ENCODE results near the gene ZDHHC8. TPM values are rescaled to one million over a fixed set of nuclear protein-coding genes. Genes with fewer than 3 reads are reported as not detected.

ZDHHC8 gene
- polyA plus RNA-seq, 1 donor (not counting 4 experiments of a cell fraction or from before 2014, with no cell fraction given) = 16.0 TPM

- H3K27me3 ChIP-seq (ENCODE audit: control insufficient read depth, extremely low read depth, insufficient read depth, low read length) = no peaks in the 10 kb centered on the region
- no peak for TF ChIP-seq EZH2 (IDR thresholded peaks at IDR 0.05; ENCODE audit: low read length)
- TF ChIP-seq CTCF (optimal IDR thresholded peaks at IDR 0.05 in 1 of 3, IDR thresholded peaks at IDR 0.05 in 1 of 3, conservative IDR thresholded peaks at IDR 0.05 in 1 of 3; ENCODE audit: extremely low read depth in 1 of 3, insufficient read depth in 2 of 3, low read length in 3 of 3) = no peak
- FAIRE-seq (no peak), DNase-seq (ENCODE audit: low read depth, low spot score) (no peak)
- H3K9me3 ChIP-seq (ENCODE audit: control insufficient read depth, low read depth, low read length) = no peaks in the 10 kb centered on the region
- no peaks in the 10 kb centered on the region for H3K9me1 ChIP-seq (ENCODE audit: control insufficient read depth, extremely low read depth, insufficient read depth, low read length)
- no peak overlapping the region for H3K4me3 ChIP-seq (ENCODE audit: control insufficient read depth in 2 of 3, extremely low read depth in 1 of 3, insufficient read depth in 2 of 3, low read depth in 1 of 3, low read length in 3 of 3)
- peaks cover 69% of the 10 kb centered on the region for H3K79me2 ChIP-seq (ENCODE audit: control insufficient read depth, insufficient read depth, low read length)
- H3K4me2 ChIP-seq (ENCODE audit: control insufficient read depth, extremely low read depth, insufficient read depth, low read depth, low read length) = no peak overlapping the region
- dilution Hi-C loops (cut with MboI; ENCODE audit: extremely low pct_ligation_motif_present, low sequenced_read_pairs) = no loop called here
- H3K4me1 ChIP-seq (ENCODE audit: control insufficient read depth, extremely low read depth, insufficient read depth, low read length) = peaks cover 15% of the 10 kb centered on the region
- H3K27ac ChIP-seq (ENCODE audit: control insufficient read depth, insufficient read depth, low read length) = no peak overlapping the region
- H4K20me1 ChIP-seq (ENCODE audit: control insufficient read depth, extremely low read depth, insufficient read depth, low read length) = peaks cover 31% of the 10 kb centered on the region
- H3K9ac ChIP-seq (ENCODE audit: control insufficient read depth, extremely low read depth, insufficient read depth, low read length) = no peak overlapping the region
- peaks cover 9 to 19% of the 10 kb centered on the region in 2 experiments for H3K36me3 ChIP-seq (ENCODE audit: control insufficient read depth in 2 of 2, extremely low read depth in 1 of 2, insufficient read depth in 2 of 2, low read length in 2 of 2)
- H2AFZ ChIP-seq (ENCODE audit: control insufficient read depth, low read length) = no peak overlapping the region
Measured at GRCh38 chr22:20136603-20136873, 4.9 kb downstream of the ZDHHC8 start.

GRCh38 chr22:20137113-20137512 lies 5.5 kb downstream of the ZDHHC8 start:
- Histone ChIP-seq H3K4me1 (ENCODE audit: control insufficient read depth, extremely low read depth, insufficient read depth, low read length) (peaks cover 15% of the 10 kb centered on the region), H3K9me1 (ENCODE audit: control insufficient read depth, extremely low read depth, insufficient read depth, low read length) (no peaks in the 10 kb centered on the region), H3K9ac (ENCODE audit: control insufficient read depth, extremely low read depth, insufficient read depth, low read length) (no peak overlapping the region), H3K36me3 (ENCODE audit: control insufficient read depth in 2 of 2, extremely low read depth in 1 of 2, insufficient read depth in 2 of 2, low read length in 2 of 2) (peaks cover 9 to 23% of the 10 kb centered on the region in 2 experiments), H2AFZ (ENCODE audit: control insufficient read depth, low read length) (no peak overlapping the region), H3K79me2 (ENCODE audit: control insufficient read depth, insufficient read depth, low read length) (peaks cover 68% of the 10 kb centered on the region), H3K9me3 (ENCODE audit: control insufficient read depth, low read depth, low read length) (no peaks in the 10 kb centered on the region), H4K20me1 (ENCODE audit: control insufficient read depth, extremely low read depth, insufficient read depth, low read length) (peaks cover 31% of the 10 kb centered on the region), H3K4me3 (ENCODE audit: control insufficient read depth in 2 of 3, extremely low read depth in 1 of 3, insufficient read depth in 2 of 3, low read depth in 1 of 3, low read length in 3 of 3) (no peak overlapping the region), H3K4me2 (ENCODE audit: control insufficient read depth, extremely low read depth, insufficient read depth, low read depth, low read length) (no peak overlapping the region), H3K27me3 (ENCODE audit: control insufficient read depth, extremely low read depth, insufficient read depth, low read length) (no peaks in the 10 kb centered on the region), H3K27ac (ENCODE audit: control insufficient read depth, insufficient read depth, low read length) (no peak overlapping the region)
- dilution Hi-C loops (cut with MboI; ENCODE audit: extremely low pct_ligation_motif_present, low sequenced_read_pairs) = no loop called here
- DNase-seq (ENCODE audit: low read depth, low spot score) (no peak), FAIRE-seq (no peak)
- TF ChIP-seq EZH2 (IDR thresholded peaks at IDR 0.05; ENCODE audit: low read length) (no peak), CTCF (optimal IDR thresholded peaks at IDR 0.05 in 1 of 3, IDR thresholded peaks at IDR 0.05 in 1 of 3, conservative IDR thresholded peaks at IDR 0.05 in 1 of 3; ENCODE audit: extremely low read depth in 1 of 3, insufficient read depth in 2 of 3, low read length in 3 of 3) (no peak)
